GM18951 (cell line): Measurements from ENCODE around the gene TH.

Source experiments
- POLR2A ChIP-seq: IDR thresholded peaks from 4 replicates; pipeline ENCODE4 v1.6.1; 2011; ENCODE audit warnings: mild to moderate bottlenecking; ENCODE audit not compliant: insufficient read length, insufficient read depth; ENCODE audit errors: extremely low read depth
- in situ Hi-C: fragments of 300-500 bp; cut with MboI; formaldehyde crosslinking; loops from one replicate; pipeline ENCODE4 v1.12.0; 2022; ENCODE audit warnings: low sequenced_read_pairs, mixed read lengths, inconsistent platforms; ENCODE audit not compliant: unreplicated experiment

Gene TH

DNA sequence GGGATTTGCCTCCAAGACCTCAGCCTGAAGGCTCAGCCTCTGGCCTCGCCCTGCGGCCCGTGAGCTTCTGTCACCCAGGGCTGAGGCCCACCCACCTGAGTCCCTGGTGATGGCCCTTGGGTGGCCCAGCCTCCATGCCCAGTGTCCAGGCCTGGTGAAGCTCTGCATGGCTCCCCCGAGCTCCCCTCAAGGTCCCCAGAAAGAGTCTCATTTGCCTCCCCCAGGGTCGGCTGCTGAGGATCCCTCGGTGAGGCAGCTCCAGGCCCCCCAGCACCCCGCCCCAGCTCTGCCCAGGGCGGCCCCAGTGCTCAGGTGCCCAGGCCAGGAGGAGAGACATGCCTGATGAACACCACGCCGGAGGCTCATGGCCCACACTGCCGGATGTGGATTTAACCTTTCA is 2.1 kb upstream of the TH start:
- in situ Hi-C loops, result loop anchor here (25.0 kb wide), 1 partner anchor 486 kb away; the partner anchor contains the start of gene KRTAP5-6
- no peak for TF ChIP-seq POLR2A

- no peak for TF ChIP-seq POLR2A
These were observed 1.6 kb upstream of the TH start for GRCh38 chr11:2173150-2173693.

GRCh38 chr11:2172676-2173075 is 1.1 kb upstream of the TH start:
- in situ Hi-C loops, result loop anchor here (25.0 kb wide), 1 partner anchor 485 kb away; the partner anchor contains the start of gene KRTAP5-6
- no peak for TF ChIP-seq POLR2A

More at GRCh38 chr11:2173150-2173693, 1.6 kb upstream of the TH start:
- in situ Hi-C loops, result loop anchor here (25.0 kb wide), 1 partner anchor 486 kb away; the partner anchor contains the start of gene KRTAP5-6

DNA sequence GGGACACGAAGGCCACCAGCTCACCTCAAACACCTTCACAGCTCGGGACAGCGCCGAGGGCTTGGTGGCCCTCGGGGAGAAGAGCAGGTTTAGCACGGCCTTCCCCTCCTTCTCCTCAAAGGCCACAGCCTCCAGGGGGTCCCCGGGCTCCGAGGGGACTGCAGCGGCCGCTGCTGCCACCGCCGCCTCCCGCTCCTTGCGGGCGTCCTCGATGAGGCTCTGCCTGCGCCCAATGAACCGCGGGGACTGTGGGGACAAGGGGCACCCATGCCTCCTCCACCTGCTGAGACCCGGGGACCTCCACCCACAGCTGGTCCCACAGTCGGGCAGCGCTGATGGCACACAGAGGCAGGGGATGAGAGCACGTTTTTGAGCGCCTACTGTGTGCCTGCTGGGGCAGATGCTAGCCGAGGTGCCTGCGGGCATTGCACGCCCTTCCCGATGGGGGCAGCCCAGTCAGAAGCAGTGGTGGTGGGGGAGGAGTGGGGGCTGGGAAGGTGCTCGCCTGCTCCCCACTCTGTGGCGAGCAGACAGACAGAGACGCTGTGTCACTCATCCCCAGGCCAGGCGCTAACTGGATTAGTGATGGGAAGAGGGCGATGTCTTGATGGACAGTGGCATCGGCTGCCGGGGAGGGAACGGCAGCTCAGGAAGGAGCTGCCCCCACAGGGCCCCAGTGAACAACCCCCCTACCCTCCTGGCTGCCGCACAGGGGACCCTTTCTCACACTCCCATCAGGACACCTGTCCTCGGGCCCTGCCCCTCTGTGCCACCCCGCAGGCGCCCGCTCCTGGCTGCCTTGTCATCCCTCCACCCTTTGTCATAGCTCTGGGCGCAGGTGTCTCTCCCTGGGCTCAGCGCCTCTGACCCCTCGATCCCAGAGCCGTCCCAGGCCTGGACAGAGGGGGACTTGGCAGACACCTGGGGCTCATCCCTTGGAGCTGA is 1.7 kb downstream of the TH start:
- TF ChIP-seq POLR2A, result no peak
- in situ Hi-C loops, result loop anchor here (10.0 to 25.0 kb wide), 2 partner anchors 345 to 483 kb away; partner anchors contain the start of gene KRTAP5-6

GRCh38 chr11:2169005-2169378 is 2.6 kb downstream of the TH start:
- in situ Hi-C loops, result loop anchor here (10.0 to 25.0 kb wide), 2 partner anchors 344 to 482 kb away; partner anchors contain the start of gene KRTAP5-6
- TF ChIP-seq POLR2A, result no peak

GRCh38 chr11:2168286-2169004 is 3.2 kb downstream of the TH start:
- in situ Hi-C loops, result loop anchor here (10.0 to 25.0 kb wide), 2 partner anchors 344 to 481 kb away; partner anchors contain the start of gene KRTAP5-6
- TF ChIP-seq POLR2A, result no peak

DNA sequence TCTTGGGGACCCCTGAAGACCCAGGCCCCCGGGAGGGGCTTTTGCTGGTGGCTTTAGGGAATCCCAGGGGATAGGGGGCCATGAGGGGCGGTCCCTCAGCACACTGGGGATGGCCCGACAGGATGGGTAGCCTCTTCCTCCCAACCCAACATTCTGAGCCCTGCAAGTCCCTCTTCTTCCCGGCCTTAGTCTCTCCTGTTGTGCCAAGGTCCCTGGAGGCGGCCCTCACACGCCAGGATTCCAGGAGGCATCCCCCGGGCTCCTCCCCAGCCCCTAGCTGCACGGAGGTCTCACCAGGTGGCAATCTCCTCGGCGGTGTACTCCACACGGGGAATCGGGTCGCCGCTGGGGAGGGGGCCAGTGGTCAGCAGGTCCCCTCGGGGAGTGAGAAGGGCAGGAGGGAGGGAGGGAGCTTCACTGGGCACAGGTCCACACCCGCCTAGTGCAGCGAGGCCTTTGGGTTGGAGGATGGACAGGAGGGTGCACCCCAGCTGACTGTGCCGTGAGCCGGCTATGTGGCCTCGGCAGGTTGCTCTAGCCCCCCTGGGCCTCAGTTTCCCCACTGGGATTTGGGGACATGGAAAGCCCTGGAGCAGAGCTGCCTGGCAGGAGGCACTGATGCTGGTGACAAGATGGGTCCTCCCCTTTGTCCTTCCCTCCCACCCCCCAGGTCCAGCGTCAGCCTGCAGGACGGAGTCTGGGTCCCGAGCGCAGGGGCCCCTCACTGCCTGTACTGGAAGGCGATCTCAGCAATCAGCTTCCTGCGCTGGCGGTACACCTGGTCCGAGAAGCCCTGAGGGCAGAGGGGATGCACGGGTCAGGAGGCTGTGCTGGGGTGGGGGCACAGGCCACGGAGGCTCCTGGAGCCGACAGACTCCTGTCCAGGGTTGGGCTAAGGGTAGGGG is 4.2 kb downstream of the TH start:
- in situ Hi-C loops, result loop anchor here (10.0 to 25.0 kb wide), 2 partner anchors 343 to 480 kb away; partner anchors contain the start of gene KRTAP5-6
- no peak for TF ChIP-seq POLR2A

GRCh38 chr11:2166091-2166851 is 5.3 kb downstream of the TH start:
- TF ChIP-seq POLR2A, result no peak
- in situ Hi-C loops, result loop anchor here (10.0 to 25.0 kb wide), 2 partner anchors 341 to 479 kb away; partner anchors contain the start of gene KRTAP5-6

DNA sequence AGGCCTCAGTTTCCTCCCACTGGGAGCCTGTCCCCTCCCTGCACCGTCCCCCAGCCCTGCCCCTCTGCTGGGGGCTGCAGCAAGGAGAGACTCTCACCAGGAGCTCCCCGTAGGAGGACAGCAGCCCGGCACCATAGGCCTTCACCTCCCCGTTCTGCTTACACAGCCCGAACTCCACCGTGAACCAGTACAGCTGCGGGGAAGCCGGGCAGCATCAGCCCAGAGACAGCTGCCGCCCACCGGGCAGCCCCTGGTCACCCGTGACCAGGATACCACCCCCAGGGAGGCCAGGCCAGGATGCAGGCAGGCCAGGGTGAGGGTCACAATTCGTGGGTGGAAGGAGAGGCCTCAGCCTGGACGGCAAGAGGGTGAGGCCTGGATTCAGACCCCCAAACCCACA is 6.0 kb downstream of the TH start:
- in situ Hi-C loops, result loop anchor here (10.0 to 25.0 kb wide), 2 partner anchors 341 to 478 kb away; partner anchors contain the start of gene KRTAP5-6
- no peak for TF ChIP-seq POLR2A

DNA sequence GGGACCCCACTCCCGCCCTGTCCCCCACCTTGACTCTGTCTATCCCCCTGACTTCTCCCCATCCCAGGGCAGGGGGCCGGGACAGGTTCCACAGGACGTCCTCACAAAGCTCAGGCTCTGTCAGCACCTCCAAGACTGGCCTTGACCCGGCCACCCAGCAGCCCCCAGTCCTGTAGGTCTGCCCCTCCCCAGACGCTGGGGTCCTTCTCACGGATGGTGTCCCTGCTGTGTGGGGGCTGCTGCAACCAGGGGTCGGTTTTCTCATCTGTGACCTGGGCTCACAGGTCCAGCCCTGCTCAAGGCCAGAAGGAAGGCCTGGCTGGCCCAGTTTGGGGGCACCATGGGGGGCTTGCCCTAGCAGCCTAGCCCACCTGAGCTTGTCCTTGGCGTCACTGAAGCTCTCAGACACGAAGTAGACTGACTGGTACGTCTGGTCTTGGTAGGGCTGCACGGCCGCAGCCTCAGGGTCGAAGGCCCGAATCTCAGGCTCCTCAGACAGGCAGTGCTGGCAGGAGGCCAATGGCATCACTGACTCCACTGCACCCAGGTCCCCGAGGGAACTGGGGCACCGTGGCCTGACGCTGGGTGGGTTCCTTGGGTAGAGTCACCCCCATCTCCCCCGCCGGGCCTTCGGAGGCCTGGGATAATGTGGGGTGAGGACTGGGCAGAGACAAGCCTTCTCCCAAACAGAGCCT is 6.6 kb downstream of the TH start:
- in situ Hi-C loops, result loop anchor here (10.0 to 25.0 kb wide), 2 partner anchors 340 to 478 kb away; partner anchors contain the start of gene KRTAP5-6
- TF ChIP-seq POLR2A, result no peak
